ENCODE data around the gene CACNA1D. TPM values are rescaled to one million over a fixed set of nuclear protein-coding genes. Genes with fewer than 3 reads are reported as not detected.

CACNA1D gene
- total RNA-seq, 1 experiment from 2014 or later, result not detected

GRCh38 chr3:53837331-53837730 is 342.9 kb downstream of the CACNA1D start:
- H3K9me3 ChIP-seq (ENCODE audit: low read depth, low read length, poor library complexity, severe bottlenecking), result no peaks in the 10 kb centered on the region
- no TSS peak for BruUV-seq (replicated peaks)
- POLR2A ChIA-PET (ENCODE audit: low non-redundant PET), result no interaction called here
- H3K36me3 ChIP-seq (ENCODE audit: insufficient read depth, low read length, poor library complexity, severe bottlenecking), result no peaks in the 10 kb centered on the region
- TF ChIP-seq EZH2 (IDR thresholded peaks at IDR 0.05; ENCODE audit: borderline replicate concordance, low read depth, low read length, poor library complexity, severe bottlenecking) (no peak), CTCF (conservative IDR thresholded peaks at IDR 0.05; ENCODE audit: low read depth, low read length) (no peak)
- no peak overlapping the region for H3K4me3 ChIP-seq (ENCODE audit: low read depth, low read length, poor library complexity, severe bottlenecking)
- intact Hi-C loops (cut with micrococcal nuclease; ENCODE audit: unreplicated experiment), result no loop called here
- H3K27me3 ChIP-seq (replicated peaks; ENCODE audit: insufficient read depth, low read depth, low read length, poor library complexity), result no peaks in the 10 kb centered on the region
- DNase-seq (ENCODE audit: low spot score), result no peak
- CTCF ChIA-PET, result no interaction called here
- no peak overlapping the region for H3K27ac ChIP-seq (ENCODE audit: low read depth, low read length, poor library complexity, severe bottlenecking)
- H3K4me1 ChIP-seq (ENCODE audit: insufficient read depth, low read length, poor library complexity, severe bottlenecking), result no peaks in the 10 kb centered on the region

- no peaks in the 10 kb centered on the region for H3K4me1 ChIP-seq (ENCODE audit: insufficient read depth, low read length, poor library complexity, severe bottlenecking)
- no peak overlapping the region for H3K4me3 ChIP-seq (ENCODE audit: low read depth, low read length, poor library complexity, severe bottlenecking)
- H3K27me3 ChIP-seq (replicated peaks; ENCODE audit: insufficient read depth, low read depth, low read length, poor library complexity), result peaks cover 16% of the 10 kb centered on the region
- H3K9me3 ChIP-seq (ENCODE audit: low read depth, low read length, poor library complexity, severe bottlenecking), result no peaks in the 10 kb centered on the region
- no peak overlapping the region for H3K27ac ChIP-seq (ENCODE audit: low read depth, low read length, poor library complexity, severe bottlenecking)
- TF ChIP-seq CTCF (conservative IDR thresholded peaks at IDR 0.05; ENCODE audit: low read depth, low read length), result no peak
- TF ChIP-seq EZH2 (IDR thresholded peaks at IDR 0.05; ENCODE audit: borderline replicate concordance, low read depth, low read length, poor library complexity, severe bottlenecking), result no peak
- ChIA-PET CTCF (no interaction called here), POLR2A (ENCODE audit: low non-redundant PET) (no interaction called here)
- H3K36me3 ChIP-seq (ENCODE audit: insufficient read depth, low read length, poor library complexity, severe bottlenecking), result no peaks in the 10 kb centered on the region
- no peak for DNase-seq (ENCODE audit: low spot score)
- intact Hi-C loops (cut with micrococcal nuclease; ENCODE audit: unreplicated experiment), result no loop called here
- BruUV-seq (replicated peaks), result no TSS peak
Measured at GRCh38 chr3:53841296-53841695, 346.9 kb downstream of the CACNA1D start.

- no peaks in the 10 kb centered on the region for H3K4me1 ChIP-seq (ENCODE audit: insufficient read depth, low read length, poor library complexity, severe bottlenecking)
Measured at GRCh38 chr3:53842436-53843194, 348.2 kb downstream of the CACNA1D start.

More at GRCh38 chr3:53842436-53843194, 348.2 kb downstream of the CACNA1D start:
- Histone ChIP-seq H3K4me3 (ENCODE audit: low read depth, low read length, poor library complexity, severe bottlenecking) (no peak overlapping the region), H3K9me3 (ENCODE audit: low read depth, low read length, poor library complexity, severe bottlenecking) (no peaks in the 10 kb centered on the region), H3K36me3 (ENCODE audit: insufficient read depth, low read length, poor library complexity, severe bottlenecking) (no peaks in the 10 kb centered on the region), H3K27ac (ENCODE audit: low read depth, low read length, poor library complexity, severe bottlenecking) (no peak overlapping the region), H3K27me3 (replicated peaks; ENCODE audit: insufficient read depth, low read depth, low read length, poor library complexity) (peaks cover 26% of the 10 kb centered on the region)
- TF ChIP-seq EZH2 (IDR thresholded peaks at IDR 0.05; ENCODE audit: borderline replicate concordance, low read depth, low read length, poor library complexity, severe bottlenecking) (no peak), CTCF (conservative IDR thresholded peaks at IDR 0.05; ENCODE audit: low read depth, low read length) (no peak)
- no peak for DNase-seq (ENCODE audit: low spot score)
- intact Hi-C loops (cut with micrococcal nuclease; ENCODE audit: unreplicated experiment), result no loop called here
- no TSS peak for BruUV-seq (replicated peaks)
- ChIA-PET CTCF (no interaction called here), POLR2A (ENCODE audit: low non-redundant PET) (no interaction called here)

Data from A673 (cell line).